Subcutaneous adipose tissue (tissue), 4 donors: ENCODE results near the gene PRDX4. TPM values are rescaled to one million over a fixed set of nuclear protein-coding genes. Genes with fewer than 3 reads are reported as not detected.

Experiments
- total RNA-seq, 4 donors: library from RNA; depleted of rRNA; stranded (reverse); fragments of >200 nt; gene quantifications; one replicate each; pipeline ENCODE4 v1.1.0, GENCODE V29; 2016
- TF ChIP-seq, protein P1 (sequence below): fragments of 450-650 bp; IDR thresholded peaks from one replicate; pipeline ENCODE4 v1.5.1; 2016; ENCODE audit warnings: low read depth, mild to moderate bottlenecking, control low read depth, antibody characterized with exemption, moderate library complexity

PRDX4 gene
- total RNA-seq, 4 donors from 2014 or later = 77.8 to 145 (median 109) TPM

DNA sequence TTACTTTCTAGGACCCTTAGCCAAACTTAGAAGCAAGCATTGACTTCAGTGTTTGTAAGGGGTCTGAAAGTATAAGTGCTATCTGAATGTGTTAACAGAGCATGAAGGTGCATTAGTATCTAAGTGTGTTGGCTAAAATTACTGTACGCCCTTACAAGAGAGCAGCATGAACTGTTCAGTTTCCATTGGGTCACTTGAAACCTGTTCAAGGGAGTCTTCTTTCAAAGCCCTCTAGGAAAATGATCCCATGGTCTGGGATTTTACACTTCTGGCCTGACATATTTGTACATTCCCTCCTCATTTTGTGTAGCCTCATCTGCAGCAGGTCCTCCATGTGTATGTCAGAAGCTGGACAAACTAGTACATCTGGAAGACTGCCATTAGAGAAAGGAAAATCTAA lies 3.2 kb downstream of the PRDX4 start:
- TF ChIP-seq, protein P1, sequence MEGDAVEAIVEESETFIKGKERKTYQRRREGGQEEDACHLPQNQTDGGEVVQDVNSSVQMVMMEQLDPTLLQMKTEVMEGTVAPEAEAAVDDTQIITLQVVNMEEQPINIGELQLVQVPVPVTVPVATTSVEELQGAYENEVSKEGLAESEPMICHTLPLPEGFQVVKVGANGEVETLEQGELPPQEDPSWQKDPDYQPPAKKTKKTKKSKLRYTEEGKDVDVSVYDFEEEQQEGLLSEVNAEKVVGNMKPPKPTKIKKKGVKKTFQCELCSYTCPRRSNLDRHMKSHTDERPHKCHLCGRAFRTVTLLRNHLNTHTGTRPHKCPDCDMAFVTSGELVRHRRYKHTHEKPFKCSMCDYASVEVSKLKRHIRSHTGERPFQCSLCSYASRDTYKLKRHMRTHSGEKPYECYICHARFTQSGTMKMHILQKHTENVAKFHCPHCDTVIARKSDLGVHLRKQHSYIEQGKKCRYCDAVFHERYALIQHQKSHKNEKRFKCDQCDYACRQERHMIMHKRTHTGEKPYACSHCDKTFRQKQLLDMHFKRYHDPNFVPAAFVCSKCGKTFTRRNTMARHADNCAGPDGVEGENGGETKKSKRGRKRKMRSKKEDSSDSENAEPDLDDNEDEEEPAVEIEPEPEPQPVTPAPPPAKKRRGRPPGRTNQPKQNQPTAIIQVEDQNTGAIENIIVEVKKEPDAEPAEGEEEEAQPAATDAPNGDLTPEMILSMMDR = no peak

DNA sequence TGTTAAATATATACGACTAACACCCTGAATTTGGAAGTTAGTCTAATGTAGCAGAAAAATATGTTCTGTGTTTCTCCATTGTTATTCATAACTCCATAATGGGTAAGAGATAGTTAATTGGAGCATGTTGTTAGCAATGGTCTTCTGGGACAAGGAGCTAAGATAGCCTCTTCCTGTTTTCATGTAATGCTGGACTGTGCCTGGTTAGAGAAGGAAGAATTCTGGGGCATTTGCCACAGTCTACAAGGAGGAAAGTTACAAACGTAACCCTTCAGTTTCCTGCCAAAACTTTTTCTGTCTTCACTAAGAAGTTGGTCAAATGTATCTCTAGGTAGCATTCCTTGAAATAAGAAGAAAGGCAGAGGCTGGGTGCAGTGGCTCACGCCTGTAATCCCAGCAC lies 5.8 kb downstream of the PRDX4 start:
- TF ChIP-seq, protein P1 = no peak

DNA sequence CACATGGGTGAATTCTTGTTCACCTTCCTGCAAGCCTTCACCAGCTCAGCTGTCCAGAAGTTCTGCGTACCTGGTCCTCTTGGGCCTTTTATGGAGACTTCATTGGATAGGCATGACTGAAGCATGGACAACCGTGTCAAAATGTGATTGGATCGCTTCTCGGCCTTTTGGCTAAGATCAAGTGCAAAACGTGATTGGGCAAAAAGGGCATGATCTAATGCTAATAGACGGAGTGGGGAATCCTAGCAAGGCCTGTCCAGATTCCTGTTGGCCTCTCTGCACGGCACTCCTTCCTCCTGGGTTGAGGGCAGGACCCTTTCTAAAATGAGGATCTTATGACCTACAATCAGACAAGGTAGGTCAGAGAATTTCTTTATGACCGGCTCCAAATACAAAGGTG lies 24.9 kb downstream of the PRDX4 start:
- TF ChIP-seq, protein P1 = no peak

DNA sequence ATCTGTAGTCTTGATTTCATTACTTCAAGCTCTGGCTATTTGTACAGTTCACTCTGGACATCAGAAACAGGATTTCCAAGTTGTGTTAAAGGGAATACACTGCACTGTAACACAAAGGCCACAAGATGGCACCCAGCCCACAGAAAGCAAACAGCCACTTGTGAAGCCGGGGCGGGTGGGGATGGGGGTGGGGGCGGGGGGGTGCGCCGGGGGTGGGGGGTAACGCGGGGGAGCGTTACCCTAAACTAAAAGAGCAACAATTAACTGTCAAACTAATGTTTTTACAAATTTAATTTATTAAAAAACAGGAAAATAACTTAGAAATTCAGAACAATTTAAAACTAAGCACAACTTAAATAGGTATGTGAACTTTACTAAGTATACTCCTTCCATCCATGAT lies 27.3 kb downstream of the PRDX4 start:
- TF ChIP-seq, protein P1 = no peak

DNA sequence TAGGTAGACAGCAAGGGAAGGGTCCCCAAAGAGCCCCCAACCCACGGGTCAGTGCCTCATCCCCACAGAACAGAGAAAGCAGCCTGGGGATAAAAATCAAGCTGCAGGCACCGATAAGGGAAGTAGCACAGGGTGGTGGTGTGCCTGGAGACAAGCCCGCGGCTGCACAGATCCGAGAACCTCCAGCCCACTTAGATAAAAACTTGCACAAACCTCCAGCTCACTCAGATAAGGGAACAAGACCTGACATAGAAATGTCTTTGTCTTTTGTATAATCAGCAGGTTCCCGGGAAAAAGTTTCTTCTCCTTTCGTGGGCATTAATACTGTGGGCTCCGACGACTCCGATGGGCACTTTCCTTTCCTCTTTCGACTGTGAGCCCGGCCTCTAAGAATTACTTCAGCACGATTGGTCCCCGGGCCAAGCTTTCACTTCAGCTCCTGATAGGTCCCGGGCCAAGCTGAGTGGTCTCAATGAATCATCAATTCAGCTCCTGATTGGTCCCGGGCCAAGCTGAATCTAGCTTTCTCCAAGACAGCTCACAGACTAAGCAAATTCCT lies 32.4 kb downstream of the PRDX4 start:
- TF ChIP-seq, protein P1 = no peak

DNA sequence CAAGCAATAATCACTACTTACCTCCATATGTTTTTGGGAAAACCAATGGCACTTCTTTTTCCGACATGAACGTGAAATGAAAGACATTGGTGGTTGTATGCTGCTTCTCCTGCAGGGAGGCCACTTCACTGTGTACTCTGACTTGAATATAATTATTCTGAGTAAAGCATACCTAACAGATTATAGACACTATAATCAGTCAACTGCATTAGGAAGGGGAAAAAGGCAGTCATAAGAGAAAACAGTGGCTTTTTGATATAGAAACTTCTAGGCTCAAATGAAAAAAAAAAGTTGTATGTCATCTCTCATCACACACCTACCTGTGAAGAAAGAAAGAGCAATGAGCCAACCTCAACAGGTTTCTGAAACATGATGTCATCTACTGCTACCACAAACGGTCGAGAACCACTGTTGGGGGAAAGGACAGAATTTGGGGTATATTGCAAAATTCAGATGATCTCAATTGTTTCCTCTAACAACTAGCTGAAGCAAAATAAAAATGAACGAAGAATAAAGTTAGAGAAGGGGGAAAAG lies 37.4 kb downstream of the PRDX4 start:
- TF ChIP-seq, protein P1 = no peak

DNA sequence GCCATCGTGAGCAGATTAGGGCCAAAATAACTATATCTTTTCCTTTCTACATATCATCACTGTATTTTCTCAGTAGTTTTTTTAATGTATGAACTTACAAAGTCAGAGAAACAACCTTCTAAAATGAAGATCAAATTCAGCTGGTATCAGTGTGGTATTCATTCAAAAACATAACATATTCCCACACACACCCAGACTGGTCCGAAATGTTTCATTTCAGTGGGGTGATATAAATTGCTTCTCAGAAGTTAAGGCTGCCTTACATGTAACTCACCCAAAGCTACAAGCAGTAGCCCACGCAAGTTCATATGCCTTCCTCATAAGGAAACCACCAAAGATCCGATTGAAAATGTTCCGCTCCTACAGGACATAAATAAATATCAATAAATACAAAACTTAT lies 37.9 kb downstream of the PRDX4 start:
- TF ChIP-seq, protein P1 = no peak
